Activated CD8-positive, alpha-beta memory T cell treated with anti-CD3 and anti-CD28 coated beads for 24 hours (primary cell): ENCODE results near the gene PDZRN4.
"Not testable (repeated sequence)": the region's sequence is repeated elsewhere in the genome, so short reads cannot be mapped to it uniquely, and the experiment has no call there.

Experiments
- DNase-seq: peaks from one replicate; pipeline ENCODE4 v3.0.0-alpha.2; 2020

The PDZRN4 gene

GRCh38 chr12:41520869-41521268 is 332.7 kb downstream of the PDZRN4 start:
- DNase-seq, result no peak

DNA sequence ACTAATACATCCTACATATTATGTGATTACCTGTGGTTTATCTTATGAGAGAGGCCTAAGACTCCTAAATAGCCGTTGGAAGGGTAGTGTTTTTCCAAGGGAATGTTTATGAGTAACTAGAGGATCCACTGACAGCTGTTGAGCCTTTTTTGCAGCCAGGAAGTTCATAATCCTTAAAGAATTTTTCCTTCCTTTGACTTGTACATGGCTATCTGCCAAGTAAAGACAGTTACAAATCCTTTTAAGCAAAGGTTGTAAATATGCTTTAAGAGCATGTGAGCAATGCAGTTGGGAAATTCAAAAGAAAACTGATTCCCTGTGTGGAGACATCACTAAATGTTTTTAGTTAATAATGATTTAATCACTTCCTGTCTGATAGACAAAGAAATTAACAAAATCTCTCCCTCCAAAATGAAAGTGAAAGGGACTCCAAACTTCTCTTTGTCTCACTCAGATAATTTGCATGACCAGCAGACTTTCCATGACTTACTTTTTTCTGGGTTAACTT is 333.8 kb downstream of the PDZRN4 start:
- no peak for DNase-seq

- DNase-seq, result no peak
Measured at GRCh38 chr12:41527062-41527461, 338.9 kb downstream of the PDZRN4 start.

GRCh38 chr12:41527534-41528116 is 339.5 kb downstream of the PDZRN4 start:
- DNase-seq, result no peak

GRCh38 chr12:41528874-41529273 is 340.8 kb downstream of the PDZRN4 start:
- DNase-seq, result no peak

DNA sequence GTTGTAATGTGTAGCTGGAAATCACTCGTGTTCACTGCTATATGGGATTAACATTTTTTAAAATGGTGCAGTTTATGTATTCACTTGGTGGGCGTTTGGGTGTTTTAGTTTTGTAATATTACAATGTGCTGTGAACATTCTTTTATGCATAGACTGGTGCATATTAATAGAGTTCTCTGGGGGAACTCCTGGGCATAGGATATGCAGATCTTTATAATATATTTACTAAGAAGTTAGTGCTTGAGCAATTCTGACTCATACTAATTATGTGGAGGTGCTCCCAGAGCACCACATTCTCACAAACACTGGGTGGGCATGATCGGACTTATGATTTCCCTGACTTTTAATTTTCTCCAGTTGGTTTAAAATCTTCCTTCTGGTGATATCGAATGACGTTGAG is 342.3 kb downstream of the PDZRN4 start:
- DNase-seq, result no peak

- DNase-seq, result no peak
Measured at GRCh38 chr12:41531147-41531829, 343.2 kb downstream of the PDZRN4 start.

- DNase-seq, result no peak
Measured at GRCh38 chr12:41532072-41532471, 344.0 kb downstream of the PDZRN4 start.

DNA sequence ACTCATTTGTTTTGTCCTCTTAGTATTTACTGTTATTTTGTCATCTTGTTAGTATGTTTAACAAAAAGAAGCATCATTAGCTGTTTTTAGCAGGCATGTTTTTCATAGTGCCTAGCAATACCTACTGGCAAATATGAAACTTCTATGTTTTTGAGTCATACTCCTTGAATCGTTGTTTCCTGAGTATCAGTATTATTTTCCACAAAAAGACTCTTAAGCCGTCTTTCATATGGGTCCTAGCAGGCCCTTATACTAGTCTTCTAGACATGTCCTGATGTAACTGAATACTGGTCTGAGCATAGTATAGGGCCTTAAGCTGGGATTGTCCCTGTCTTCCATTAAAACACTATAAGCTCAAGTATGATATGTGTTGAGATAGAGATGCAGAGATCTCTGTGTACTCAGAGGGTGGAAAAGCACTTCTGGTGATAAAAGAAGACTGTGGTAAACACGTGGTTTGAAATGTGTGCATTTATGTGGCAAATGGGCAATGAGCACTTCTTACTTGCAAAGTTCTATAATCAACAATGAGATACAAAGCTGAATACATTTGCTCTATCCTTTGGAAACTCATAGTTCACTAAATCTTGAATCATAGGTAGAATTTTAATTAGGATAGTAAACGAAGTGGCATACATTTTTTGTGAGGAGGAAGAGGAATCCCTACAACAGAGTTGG is 348.8 kb downstream of the PDZRN4 start:
- DNase-seq, result no peak

DNA sequence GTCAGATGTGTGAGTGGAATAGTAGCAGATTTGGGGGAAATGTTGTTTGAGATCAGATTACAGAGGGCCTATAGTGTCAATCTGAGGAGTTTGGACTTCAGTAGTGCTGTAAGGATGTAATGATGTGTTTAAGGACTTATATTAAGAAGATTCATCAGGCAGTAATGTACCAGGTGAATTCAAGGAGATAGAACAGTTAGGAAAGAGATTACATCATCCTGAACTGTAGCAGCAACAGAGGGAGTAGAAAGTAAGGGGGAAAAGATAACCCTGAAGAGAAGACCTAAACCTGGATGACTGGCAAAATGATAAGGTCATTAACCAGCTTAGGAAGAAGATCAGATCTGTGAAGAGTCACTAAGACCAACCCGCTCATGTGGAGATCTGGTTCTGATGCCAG is 349.4 kb downstream of the PDZRN4 start:
- no peak for DNase-seq

DNA sequence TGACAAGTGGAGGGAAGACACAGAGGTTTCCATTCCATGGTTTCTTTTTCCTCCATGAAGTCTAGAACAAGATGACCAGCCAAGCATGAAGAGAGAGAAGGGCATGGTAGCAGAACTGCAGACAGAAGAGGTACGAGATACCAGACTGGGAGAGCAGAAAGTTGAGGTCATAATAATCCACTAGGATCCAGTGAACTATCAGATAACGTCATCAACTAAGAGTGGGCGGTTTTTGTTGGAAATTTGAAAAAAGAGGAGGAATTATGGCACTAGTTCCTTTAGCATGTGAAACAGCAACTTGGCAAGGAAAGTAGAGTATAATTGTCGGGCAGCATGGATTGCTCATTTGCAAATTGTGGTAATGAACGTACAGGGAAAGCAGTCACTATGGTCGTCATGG is 357.6 kb downstream of the PDZRN4 start:
- no peak for DNase-seq

DNA sequence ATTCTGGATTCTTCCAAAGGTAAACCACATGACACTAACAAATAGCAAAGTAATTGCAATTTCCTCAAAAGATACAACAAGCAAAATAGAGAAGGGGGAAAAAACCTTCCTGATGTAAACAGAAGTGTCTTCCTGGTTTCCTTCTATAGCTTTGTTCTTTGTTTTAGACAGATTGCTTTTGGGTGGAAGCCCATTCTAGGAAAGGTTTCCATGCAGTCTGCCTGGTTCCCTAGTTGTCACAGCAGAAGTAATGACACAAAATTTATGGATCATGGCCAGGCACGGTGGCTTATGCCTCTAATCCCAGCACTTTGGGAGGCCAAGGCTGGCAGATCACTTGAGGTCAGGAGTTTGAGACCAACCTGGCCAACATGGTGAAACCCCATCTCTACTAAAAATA is 359.0 kb downstream of the PDZRN4 start:
- DNase-seq, result not testable (repeated sequence)

DNA sequence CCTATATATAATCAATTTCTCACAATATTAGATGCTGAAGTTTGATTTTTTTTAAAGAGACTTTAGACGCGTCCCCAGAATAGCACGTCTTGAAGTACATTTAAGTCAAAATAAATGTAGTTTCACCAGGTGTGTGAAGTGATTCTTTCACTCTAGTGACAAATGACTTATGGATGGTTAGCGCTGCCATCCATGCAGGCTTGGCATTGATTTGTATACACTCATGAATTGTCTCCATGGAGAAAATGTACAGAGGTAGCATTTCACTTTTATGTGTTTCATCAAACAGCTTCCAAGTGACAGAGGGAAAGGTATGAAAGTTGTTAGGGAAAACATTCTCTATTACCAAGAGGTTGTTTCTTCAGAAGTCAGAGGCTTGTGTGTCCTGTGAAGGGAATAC is 360.8 kb downstream of the PDZRN4 start:
- no peak for DNase-seq

GRCh38 chr12:41552588-41552987 is 364.5 kb downstream of the PDZRN4 start:
- no peak for DNase-seq

- DNase-seq, result no peak
Measured at GRCh38 chr12:41556176-41556575, 368.1 kb downstream of the PDZRN4 start.

- no peak for DNase-seq
Measured at GRCh38 chr12:41557344-41557743, 369.2 kb downstream of the PDZRN4 start.

DNA sequence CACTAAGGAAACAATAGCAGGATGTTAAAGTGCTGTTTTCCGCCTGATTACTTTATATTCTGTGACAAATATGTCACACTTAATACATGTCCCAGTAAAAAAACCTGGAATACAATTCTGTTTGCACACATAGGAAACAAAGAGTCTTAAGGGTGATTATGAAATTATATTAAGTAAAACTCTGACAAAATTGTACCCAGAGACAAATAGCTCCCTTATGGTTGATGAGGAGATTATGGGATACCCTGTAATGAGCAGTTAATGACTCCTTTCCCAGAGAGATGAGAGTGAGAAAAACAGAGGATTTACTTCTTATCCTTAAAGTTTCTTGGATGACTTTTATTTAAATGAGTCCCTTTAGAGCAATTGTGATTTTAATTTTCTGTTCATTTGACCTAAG is 370.6 kb downstream of the PDZRN4 start:
- DNase-seq, result no peak

DNA sequence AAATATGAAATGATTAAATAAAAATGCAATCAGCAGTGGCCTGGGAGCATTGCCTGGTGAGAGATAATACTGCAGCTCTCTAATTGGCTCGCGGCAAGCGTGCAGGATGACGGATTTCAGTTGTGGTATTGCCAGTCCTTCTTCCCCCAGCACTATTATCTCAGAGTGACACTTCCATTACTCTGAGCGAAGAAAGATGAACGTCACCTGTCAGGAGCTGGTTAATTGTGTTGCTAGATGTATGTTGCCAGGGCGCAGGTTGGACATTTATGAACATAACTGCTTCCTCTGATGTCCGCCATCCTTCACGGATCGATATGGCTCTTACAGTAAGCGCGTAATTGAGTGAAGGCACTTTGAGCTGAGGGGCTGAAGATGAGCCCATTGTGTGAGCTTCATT is 374.9 kb downstream of the PDZRN4 start:
- no peak for DNase-seq

- DNase-seq, result no peak
Measured at GRCh38 chr12:41564816-41565215, 376.7 kb downstream of the PDZRN4 start.

DNA sequence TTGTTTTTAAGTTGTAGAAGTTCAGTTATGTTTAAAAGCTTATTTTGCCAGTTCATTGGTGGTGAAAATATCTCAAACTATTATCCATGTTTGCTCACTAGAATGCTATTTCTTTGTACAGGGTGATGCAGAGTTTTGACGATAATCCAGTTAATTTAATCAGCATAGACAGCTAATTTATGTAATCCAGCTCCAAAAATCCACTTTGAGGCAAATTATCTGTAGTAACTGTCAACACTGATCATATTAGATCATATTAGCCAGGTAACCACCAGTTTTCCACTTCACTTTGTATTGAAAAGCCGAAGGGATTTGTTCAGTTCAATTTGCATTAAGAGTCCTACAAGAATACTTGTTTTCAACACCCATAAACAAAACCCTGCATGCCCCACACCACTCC is 378.6 kb downstream of the PDZRN4 start:
- no peak for DNase-seq

DNA sequence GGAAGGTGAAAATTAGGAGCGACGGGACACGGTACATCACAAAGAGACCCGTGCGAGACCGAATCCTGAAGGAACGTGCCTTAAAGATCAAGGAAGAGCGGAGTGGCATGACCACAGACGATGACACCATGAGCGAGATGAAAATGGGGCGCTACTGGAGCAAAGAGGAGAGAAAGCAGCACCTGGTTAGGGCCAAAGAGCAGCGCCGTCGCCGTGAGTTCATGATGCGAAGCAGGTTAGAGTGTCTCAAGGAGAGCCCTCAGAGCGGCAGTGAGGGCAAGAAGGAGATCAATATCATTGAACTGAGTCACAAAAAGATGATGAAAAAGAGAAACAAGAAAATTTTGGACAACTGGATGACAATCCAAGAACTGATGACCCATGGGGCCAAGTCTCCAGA is 385.3 kb downstream of the PDZRN4 start:
- no peak for DNase-seq

- no peak for DNase-seq
Measured at GRCh38 chr12:41576925-41577324, 388.8 kb downstream of the PDZRN4 start.

GRCh38 chr12:41577995-41578394 is 389.9 kb downstream of the PDZRN4 start:
- DNase-seq, result no peak

DNA sequence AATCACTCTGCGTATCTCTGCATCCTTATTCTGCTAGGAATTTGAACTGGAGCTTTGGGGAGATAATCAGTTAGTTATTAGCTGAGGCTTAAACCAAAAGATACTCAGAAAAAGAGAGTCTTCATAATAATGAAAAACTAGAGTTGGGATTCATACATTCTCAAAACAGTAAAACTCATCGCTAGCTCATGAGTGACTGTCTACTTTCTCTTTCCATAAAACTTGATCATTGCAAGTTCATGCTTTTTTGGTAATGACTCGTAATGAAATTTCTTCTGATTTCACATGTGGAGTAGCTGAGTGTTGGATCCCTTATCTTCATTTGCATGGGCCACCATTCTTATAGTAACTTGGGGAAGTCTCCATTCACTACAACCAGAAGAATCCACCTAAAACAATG is 397.7 kb downstream of the PDZRN4 start:
- no peak for DNase-seq
